RPMI8226 (cell line): ENCODE data around the gene GALE.
"Not testable (repeated sequence)": the region's sequence is repeated elsewhere in the genome, so short reads cannot be mapped to it uniquely, and the experiment has no call there.

Source experiments
- DNase-seq: peaks from one replicate; pipeline ENCODE4 v3.0.0-alpha.2; 2015

Gene GALE

GRCh38 chr1:23807453-23807852 is 6.9 kb upstream of the GALE start:
- DNase-seq, result peak; percentile 49

GRCh38 chr1:23806280-23806679 is 5.7 kb upstream of the GALE start:
- no peak for DNase-seq

GRCh38 chr1:23805025-23805424 is 4.5 kb upstream of the GALE start:
- DNase-seq, result no peak

- no peak for DNase-seq
These were observed 3.8 kb upstream of the GALE start for GRCh38 chr1:23804183-23804835.

GRCh38 chr1:23803674-23804073 is 3.1 kb upstream of the GALE start:
- DNase-seq, result no peak

GRCh38 chr1:23802809-23803342 is 2.3 kb upstream of the GALE start:
- not testable (repeated sequence) for DNase-seq

- no peak for DNase-seq
These were observed 1.3 kb upstream of the GALE start for GRCh38 chr1:23801876-23802275.

- no peak for DNase-seq
These were observed 789 bp upstream of the GALE start for GRCh38 chr1:23801338-23801748.

- DNase-seq, result peak; percentile 43
These were observed 769 bp downstream of the GALE start for GRCh38 chr1:23799570-23800399.

GRCh38 chr1:23799255-23799569 is 1.3 kb downstream of the GALE start:
- no peak for DNase-seq

GRCh38 chr1:23798662-23799142 is 1.9 kb downstream of the GALE start:
- DNase-seq, result no peak

- no peak for DNase-seq
These were observed 2.8 kb downstream of the GALE start for GRCh38 chr1:23797478-23798448.

GRCh38 chr1:23796466-23797271 is 3.9 kb downstream of the GALE start:
- no peak for DNase-seq

- no peak for DNase-seq
These were observed 4.7 kb downstream of the GALE start for GRCh38 chr1:23795676-23796465.

GRCh38 chr1:23794732-23795182 is 5.8 kb downstream of the GALE start:
- DNase-seq, result not testable (repeated sequence)

- no peak for DNase-seq
These were observed 6.5 kb downstream of the GALE start for GRCh38 chr1:23793861-23794731.

GRCh38 chr1:23793018-23793781 is 7.4 kb downstream of the GALE start:
- DNase-seq, result peak; percentile 64

GRCh38 chr1:23792151-23792945 is 8.2 kb downstream of the GALE start:
- DNase-seq, result no peak
